ENCODE data around the gene TCF7L1.
"Not testable (repeated sequence)": the region's sequence is repeated elsewhere in the genome, so short reads cannot be mapped to it uniquely, and the experiment has no call there.

TCF7L1 gene

DNA sequence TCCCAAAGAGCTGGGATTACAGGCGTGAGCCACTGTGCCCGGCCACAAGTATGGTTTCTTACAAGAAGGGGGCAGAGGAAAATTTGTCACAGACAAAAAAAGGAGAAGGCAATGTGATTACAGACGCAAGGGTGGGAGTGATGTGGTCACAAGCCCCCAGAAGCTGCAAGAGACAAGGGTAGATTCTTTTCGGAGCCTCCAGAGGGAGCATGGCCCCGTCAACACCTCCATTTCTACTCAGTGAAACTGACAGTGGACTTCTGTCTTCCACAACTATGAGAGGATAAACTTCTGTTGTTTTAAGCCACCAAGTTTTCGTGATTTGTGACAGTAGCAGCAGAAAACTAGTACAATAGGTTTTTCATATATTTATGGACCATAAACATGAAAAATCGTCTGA, 2.1 kb upstream of the TCF7L1 start:
- peak; percentile 29 for DNase-seq (ENCODE audit: low read depth)

DNA sequence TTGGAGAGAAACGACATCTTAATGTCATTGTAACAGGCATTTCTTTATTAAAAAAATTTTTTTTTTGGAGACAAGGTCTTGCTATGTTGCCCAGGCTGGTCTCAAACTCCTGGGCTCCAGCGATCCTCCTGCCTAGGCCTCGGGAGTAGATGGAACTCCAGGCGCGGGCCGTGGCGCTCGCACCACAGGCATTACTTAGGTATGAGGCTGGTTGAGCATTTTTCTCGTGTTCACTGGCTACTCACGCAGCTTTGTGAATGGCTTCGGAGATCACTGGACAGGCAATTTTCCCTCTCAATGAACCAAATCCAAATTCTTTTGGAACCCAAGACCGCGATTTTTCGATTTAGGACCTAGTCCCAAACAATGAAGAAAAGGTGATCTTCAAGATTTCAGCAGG, 795 bp upstream of the TCF7L1 start:
- no peak for DNase-seq (ENCODE audit: low read depth)

DNA sequence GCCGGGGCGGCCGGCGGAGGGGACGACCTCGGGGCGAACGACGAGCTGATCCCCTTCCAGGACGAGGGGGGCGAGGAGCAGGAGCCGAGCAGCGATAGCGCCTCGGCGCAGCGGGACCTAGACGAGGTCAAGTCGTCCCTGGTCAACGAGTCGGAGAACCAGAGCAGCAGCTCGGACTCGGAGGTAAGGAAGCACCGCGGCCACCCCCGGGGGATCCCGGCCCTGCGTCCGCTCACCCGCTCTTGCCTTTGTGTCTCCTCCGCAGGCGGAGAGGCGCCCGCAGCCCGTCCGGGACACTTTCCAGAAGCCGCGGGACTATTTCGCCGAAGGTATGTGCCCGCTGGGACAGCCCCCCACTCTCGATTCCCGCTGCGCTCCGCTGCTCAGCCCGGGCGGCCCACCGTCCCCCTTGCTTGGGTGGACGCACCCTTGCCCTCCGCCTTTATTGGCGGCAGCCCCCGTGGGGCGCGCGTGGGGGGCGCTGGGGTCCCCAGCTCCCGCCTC, 611 bp downstream of the TCF7L1 start:
- peak; percentile 19 for DNase-seq (ENCODE audit: low read depth)

DNA sequence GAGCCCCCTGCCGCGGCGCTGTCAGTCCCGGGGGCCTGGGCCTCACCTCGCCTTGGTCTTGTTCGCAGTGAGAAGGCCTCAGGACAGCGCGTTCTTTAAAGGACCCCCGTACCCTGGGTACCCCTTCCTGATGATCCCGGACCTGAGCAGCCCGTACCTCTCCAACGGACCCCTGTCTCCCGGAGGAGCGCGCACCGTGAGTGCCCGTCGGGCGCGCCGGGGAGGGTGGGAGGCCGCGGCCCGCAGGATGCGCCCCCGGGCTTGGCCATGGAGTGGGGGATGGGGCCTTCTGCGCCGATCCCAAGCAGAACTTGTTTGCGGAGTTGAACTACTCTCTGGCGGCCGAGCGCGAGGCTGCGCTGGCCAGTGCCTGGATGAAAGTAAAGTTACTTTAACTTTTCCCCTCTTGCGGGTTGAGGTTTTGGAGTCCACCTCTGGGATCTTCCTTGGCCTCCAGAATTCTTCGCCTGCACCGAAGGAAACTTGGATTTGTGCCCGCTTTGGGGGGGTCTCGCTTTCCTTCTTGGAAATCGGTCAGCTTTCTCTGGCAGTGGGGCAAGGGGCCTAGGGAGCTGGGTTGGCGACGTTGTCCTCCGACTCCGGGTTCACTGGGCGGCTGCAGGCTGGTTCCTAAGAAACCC, 1.2 kb downstream of the TCF7L1 start:
- DNase-seq (ENCODE audit: low read depth): peak; percentile 29

DNA sequence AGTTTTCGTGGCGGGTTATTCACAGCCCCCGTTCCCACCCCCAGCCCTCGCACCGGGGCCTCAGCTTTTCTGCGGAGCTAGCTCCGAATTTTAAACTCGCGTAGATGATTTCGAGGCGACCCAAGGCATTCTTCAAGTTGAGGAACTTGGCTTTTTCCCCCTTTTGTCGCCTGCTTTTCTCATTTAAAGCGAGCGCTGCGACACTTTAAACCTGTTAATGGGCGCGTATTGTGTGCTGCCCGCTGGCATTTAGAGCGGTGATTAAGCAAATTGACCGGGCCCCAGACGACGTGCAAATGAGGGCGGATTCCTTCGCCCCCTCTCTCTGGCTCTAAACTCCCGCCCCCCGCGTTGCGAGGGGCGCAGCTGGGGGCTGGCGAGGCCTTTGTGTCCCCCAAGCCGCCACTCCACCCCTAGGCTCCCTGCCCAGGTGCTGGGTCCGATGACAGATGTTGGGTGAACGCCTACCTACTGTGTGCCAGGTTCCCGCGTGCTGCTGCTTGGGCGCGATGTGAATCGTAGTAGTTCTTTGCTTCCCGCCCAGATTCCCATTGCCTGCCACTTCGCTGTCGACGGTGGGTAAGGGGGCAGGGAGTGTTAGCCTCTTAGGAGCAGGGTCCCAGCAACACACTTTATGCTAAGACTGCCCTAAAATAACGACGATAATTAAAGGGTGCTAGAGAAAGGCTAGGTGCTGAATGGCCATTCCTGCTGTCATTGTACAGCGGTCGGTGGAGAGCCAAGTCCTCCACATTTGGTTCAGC, 1.9 kb downstream of the TCF7L1 start:
- DNase-seq (ENCODE audit: low read depth): no peak

DNA sequence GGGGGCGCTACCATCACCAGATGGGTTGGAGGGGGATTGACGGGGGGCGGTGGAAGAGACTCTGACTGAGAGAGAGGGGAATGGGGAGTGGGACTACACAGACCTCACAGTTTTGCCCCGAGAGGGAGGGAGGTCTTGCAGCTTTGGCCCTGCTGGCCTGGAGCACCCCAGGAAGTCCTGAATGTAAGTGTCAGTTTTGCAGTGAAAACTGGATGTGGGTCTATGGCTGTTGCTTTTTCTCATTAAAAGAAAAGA, 2.4 kb downstream of the TCF7L1 start:
- no peak for DNase-seq (ENCODE audit: low read depth)

DNA sequence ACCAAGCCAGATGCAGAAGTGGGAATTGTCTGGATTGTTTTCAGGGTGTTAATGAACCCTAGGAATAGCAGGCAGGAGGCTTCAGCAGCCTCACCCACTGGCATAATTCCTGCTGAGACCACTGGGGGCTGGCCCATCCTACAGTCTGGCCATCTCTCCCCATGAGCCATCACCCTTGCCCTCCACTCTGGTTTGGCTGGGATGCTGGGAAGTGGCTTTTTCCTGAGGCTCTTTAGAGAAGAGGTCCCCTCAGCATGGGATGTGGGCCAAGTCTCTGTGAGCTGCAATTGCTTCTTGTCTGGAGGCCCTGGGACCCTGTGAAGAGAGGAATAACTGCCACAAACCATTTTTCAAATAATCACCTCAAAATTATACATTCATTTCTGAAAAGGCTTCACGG, 4.0 kb downstream of the TCF7L1 start:
- DNase-seq (ENCODE audit: low read depth): no peak

DNA sequence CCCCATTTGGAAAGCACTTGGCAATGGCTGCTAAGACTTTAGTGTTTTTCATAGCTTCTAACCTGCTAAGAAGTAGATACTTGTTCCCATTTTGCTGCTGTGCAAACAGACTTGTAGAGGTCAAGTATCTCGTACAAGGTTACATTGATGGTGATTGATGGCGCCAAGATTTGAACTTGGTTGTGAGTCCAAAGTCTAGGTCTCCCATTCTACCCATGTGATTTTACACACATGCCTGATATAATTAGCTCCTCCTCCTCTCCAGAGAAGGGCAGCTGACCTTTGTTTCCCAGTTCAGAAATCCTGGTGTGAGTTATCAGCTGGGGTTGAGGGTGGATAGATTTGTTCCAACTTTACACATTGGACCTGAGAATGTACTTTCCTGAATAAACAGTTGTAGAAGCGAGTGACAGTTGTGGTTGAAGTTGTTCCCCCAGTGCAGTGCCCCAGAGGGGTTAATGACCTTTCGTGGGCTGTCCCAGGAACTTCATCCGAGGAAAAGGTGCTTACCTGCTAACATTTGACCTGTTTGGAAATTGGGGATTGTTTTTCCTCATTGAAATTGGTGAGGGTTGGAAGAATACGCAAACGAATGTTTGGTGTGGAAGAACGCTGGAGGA, 10.4 kb downstream of the TCF7L1 start:
- DNase-seq (ENCODE audit: low read depth): no peak

DNA sequence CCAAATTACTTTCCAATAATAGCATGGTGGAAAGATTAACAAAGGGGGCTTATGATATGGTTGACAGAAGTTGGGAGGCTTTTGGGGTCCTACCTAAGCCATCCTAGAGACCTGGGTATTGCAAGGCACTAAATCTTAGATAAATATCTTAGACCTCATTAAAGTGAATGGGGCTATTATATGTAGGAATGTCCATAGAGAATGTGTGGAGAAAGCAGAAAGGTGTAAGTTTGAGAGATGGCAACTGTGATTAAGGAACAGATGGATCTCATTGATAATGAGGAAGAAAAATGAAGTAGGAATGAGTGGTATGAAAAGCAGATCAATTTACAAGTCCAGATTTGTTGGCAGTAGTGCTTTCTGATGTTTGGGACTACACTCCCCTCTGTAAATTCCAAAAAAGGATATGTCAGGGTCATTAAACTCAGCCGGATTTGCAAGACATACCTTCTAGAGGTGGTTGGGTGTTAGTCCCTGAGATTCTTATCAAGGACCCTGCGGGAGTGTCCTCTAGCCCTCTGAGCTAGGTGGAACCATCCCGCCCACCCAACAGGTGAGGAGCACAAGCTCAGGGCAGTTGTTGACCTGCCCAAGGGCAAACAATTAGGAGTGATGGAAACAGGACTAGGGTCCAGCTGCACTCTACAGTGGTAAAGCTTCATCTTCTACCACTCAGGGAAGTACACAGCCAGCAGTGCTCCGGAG, 12.1 kb downstream of the TCF7L1 start:
- DNase-seq (ENCODE audit: low read depth): no peak

DNA sequence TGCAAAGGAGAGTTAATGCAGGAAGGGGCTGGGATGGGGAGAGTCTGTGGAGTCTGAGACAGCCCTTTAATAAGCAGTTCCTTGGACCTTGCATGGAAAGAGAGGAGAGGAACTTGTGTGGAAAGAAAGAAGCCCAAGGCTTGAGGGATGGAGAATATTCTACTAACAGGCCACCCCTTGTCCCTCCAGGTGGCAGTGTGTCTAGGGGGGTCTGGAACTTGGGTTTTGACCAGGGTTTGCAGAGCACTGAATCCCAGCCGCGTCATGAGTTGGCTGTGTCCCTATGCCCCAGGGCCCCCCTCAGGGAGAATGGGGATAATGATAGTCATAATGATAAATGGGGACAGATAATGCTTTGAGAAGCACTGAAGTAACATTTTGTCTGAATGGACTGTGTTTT, 15.0 kb downstream of the TCF7L1 start:
- DNase-seq (ENCODE audit: low read depth): no peak

DNA sequence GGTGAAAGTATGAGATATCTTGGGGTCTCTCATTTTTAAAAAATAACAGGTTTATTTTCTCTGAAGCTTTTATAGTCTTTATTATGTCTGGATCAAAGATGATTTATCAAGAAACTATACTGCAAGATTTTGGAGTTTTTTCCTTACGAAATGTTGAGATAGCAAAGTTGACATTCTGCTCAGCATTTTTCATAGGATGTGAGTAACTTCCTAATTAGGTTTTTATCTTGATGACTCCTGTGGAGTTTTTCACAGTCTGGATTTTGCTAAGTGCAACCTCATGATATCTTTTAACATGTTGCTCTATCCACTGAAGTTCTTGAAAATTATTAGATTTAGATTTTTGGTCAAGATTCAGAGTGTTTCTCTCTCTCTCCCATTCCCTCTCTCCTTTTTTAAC, 17.8 kb downstream of the TCF7L1 start:
- no peak for DNase-seq (ENCODE audit: low read depth)

DNA sequence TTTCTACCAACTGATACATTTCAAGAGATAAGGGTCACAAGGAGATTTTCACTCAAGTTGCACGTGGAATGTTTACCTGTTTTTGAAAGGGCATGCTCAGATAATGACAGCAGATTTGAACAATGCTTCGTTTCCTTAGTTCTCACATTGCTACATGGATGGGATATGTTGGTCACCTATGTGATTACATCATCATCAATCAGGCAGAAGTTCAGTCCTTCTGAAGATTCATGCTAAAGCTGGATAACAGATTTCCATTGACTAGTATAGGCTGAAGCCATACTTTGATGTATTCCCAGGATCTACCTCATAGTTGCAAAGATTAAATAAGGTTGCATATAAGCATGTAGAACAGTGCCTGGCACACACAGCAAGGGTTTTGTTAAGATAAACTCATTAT, 19.7 kb downstream of the TCF7L1 start:
- DNase-seq (ENCODE audit: low read depth): no peak

DNA sequence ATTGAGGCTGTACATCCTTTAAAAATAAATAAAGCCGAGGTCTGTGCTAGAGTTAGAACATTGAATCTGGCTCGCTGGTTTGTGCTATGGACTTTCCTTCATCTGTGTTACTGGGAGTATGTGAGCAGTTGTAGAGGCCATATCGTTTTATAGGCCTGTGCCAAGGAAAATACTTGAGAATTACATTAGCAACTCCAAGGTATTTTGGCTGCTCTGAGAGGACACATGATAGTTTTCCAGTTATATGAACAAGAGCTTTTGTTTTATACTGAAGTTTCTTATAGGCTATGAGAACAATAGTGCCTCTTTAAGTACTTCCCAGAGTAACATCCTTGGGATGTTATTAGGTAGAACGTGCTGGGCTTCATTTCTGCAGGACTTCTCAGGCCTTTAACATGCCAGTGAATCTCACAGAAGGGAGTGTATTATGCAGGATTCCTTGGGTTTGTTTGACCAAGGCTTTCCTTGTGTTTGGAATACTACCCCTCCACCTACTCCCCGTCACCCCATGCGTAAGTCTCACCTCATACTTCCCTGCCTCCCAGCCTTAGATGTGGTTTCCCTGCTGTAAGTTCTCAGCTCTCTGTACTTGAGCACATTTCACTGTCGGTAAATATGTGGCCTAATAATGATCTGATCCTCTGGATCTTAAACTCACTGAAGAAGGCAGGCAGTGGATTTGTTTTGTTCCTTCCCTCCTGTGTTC, 21.0 kb downstream of the TCF7L1 start:
- DNase-seq (ENCODE audit: low read depth): peak; percentile 39

DNA sequence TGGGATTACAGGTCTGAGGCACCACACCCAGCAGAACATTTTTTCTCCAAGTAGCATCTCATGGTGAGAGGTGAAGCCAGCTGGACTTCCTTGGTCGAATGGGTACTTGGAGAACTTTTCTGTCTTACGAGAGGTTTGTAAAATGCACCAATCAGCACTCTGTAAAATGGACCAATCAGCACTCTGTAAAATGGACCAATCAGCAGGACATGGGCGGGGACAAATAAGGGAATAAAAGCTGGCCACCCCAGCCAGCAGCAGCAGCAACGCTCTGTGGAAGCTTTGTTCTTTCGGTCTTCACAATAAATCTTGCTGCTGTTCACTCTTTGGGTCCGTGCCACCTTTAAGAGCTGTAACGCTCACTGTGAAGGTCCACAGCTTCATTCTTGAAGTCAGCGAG, 21.9 kb downstream of the TCF7L1 start:
- not testable (repeated sequence) for DNase-seq (ENCODE audit: low read depth)

DNA sequence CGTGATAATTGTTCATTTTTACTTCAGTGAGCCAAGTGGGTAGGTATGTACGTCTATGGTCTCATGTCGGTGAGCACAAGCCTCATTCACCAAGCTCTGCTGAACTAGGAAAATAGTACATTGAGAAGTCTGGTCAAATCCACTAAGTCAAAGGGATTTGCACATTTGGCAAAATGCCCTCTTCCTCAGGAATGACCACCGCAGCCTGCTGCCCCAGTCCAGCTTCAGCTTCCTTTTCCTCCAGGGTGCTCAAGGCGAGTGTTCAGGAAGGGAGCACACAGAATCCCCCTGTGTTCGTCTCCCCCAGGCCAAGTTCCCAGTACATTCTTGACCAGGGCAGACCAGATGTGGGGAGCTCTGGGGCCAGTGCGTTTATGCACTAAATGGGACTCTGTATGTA, 23.0 kb downstream of the TCF7L1 start:
- no peak for DNase-seq (ENCODE audit: low read depth)

DNA sequence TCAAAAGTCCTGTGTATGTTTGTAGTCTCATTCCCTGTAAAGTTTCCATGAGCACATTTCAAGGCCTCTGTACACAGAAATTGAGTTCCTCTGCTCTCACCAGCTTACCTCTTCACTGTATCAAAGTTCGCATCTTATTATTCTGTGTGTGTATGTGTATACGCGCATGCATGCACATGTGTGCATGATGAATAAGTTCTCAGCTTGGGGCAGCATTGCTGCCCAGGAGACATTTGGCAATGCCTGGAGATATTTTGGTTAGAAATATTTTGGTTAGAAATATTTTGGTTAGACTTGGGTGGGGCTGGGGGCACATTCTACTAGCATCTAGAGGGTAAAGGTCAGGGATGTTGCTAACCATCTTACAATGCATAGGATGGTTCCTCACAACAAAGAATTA, 23.4 kb downstream of the TCF7L1 start:
- peak; percentile 42 for DNase-seq (ENCODE audit: low read depth)

DNA sequence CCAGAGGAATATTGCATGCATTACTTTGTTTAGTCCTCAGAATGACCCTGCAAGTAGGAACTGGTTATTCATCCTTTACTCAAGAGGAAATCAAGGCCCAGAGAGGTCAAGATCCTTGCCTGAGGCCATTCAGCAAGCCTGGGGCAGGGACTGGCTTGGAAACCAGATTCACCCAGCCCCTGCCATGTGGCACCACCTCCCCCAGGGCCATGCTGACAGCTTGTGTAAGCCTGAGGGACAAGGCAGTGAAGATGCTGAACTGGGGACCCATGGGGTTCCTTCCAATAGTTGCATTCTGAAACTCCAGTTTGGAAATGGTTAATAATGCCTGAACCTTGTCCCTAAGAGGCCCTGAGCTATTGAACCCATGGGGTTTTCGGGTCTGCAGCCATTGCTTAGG, 24.2 kb downstream of the TCF7L1 start:
- no peak for DNase-seq (ENCODE audit: low read depth)

DNA sequence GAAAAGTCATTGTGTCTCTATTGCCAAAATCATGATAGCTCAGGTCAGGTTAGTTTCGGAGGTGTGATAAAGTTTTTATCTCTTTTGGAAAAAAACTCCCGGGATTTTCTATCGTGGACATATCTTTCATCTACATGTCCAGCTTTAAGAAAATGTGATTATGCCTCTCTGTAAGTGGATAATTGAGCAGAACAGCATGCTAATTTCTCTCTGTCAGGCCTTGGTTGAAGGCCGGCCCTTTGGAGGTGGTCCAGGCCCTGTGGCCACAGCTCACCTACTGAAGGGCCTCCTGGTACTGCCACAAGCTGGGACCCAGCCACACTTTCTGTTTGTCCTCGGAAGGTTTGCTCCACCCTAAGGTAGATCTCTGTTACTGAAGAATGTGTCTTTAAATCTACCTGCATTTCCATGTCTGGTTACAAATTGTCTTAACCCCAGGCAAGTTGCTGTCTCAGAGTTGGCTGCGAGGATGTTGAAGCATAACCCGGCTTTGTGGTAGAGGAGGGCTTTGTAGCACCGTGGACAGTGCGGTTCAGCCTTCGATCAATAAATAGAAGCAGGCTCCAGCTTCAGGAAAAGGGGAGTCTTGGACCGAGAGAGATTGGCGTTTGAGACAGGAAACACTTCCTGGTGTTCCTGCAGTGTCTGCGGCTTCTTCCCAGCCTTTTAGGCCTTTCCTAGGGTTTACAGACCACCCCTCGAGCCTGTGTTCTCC, 25.5 kb downstream of the TCF7L1 start:
- DNase-seq (ENCODE audit: low read depth): no peak

DNA sequence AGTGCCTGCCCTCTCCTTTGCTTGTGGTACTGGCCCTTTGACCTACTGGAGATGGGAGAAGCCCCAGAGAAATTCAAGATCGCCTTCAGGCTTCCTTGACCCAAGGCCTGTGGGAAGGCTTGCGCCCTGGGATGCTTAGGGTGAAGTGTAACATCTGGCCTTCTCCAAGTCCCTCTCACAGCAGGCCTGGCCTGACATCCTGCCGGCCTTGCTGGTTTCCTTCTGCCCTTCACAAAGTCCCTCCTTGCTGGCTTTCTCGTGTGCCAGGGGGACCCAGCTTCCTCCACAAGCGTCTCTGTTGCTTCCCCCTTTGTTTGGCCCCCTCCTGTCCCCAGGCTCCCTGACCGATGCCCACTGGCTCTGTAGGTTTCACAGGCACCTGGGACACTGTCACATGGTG, 26.4 kb downstream of the TCF7L1 start:
- DNase-seq (ENCODE audit: low read depth): no peak

DNA sequence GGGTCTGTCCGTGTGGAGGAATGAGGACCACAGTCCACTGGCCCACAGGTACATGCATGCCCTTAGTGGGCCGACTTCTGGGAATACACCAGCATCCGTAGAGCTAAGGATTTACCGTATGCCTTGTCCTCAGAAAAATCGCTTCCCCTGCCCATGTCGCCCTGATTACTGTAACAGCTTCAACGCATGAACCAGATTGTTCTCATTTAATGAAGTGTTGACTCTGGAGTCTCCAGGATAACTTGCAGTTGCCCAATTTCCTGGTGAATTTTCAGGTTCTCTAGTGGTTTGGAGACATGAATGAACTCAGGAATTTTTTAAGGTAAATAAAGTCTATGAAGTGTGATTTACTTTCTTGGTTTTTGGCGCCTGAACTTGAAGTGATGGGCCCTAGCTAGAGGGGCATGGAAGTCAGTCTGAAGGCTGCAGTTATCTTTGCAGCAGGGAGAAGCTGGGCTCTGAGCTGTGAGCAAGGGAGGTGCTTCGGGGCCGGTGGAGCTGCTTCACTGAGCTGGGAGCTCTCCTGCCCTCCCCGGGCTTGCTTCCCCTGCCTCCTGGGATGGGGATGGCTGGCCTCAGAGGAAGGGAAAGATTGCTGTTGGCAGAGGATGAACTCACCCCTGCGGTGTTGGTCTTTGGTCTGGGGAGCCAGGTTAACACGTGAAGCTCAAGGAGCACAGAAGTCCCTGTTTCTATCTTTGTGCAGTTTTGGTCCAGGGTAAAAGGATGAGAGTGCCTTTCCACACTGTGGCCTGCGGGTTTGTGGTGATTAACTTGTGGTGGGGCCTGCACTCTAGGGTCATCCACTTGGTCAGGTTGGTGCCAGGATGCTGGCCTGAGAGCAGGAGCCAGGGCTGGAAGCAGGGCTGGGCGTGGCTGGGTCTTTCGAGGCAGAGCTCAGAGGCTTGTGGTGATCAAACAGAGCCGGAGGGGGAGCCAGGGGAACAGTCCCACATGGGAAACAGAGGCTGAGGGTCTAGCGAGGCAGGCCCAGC, 28.1 kb downstream of the TCF7L1 start:
- DNase-seq (ENCODE audit: low read depth): peak; percentile 14
